Stimulated activated CD8-positive, alpha-beta memory T cell treated with anti-CD3 and anti-CD28 coated beads, Interleukin-7, amount 100 ng/mL, for 48 hours (primary cell): Measurements from ENCODE around the gene TMEM229B.
"Not testable (repeated sequence)": the region's sequence is repeated elsewhere in the genome, so short reads cannot be mapped to it uniquely, and the experiment has no call there.

Source experiments
- DNase-seq, 2 donors: peaks; one replicate each; pipeline ENCODE4 v3.0.0-alpha.2; 2020; ENCODE audit warnings: low read depth in 1 of 2; ENCODE audit errors: extremely low read depth in 1 of 2

TMEM229B gene

DNA sequence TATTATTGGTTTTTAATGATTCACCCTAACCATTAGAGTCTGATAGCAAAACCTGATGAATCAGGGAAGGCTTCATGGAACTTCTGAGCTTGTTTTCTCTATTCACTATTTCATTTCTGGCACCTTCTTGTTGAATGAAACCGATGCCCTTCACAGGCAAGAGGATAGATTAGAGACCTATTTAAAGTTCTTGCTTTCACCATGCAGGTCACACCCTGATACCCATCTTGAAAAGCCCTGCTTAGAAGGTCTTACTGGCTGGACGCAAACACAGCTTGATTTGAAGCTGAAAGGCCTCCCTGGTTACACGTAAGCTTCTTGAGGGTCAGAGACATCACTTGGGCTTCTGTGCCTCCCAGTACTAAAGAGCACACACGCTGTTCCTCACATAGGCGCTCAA lies 29.2 kb downstream of the TMEM229B start:
- DNase-seq = no peak

DNA sequence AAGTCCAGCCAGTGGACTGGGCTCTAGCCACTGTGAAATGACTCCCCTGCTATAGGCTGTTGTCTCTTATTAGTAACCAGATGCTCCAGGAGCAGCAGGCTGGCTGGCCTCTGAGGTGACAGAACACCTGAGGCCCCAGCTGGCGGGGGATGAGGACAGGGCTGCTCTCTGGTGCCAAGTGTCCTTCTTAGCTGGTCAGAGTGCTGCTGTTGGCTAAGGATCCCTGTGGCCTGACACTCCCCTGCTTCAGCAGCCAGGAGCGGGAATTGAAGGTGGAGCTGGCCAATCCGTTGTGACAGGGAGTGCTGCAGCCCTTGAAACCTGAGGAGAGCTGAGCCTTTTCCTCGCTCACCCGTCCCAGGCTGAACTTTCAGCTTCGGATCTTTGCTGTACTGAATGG lies 30.7 kb downstream of the TMEM229B start:
- DNase-seq = no peak

GRCh38 chr14:67456732-67457131 lies 31.8 kb downstream of the TMEM229B start:
- DNase-seq = no peak

GRCh38 chr14:67453575-67454300 lies 34.8 kb downstream of the TMEM229B start:
- DNase-seq = no peak

DNA sequence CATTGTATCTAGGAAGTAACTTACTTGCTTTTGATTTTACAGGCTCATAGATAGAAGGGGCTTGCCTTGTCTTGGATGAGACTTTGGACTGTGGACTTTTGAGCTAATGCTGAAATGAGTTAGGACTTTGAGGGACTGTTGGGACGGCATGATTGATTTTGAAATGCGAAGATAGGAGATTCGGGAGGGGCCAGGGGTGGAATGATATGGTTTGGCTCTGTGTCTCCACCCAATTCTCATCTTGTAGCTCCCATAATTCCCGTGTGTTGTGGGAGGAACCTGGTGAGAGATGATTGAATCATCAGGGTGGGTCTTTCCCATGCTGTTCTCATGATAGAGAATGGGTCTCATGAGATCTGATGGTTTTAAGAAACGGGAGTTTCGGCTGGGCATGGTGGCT lies 36.9 kb downstream of the TMEM229B start:
- DNase-seq = not testable (repeated sequence)

DNA sequence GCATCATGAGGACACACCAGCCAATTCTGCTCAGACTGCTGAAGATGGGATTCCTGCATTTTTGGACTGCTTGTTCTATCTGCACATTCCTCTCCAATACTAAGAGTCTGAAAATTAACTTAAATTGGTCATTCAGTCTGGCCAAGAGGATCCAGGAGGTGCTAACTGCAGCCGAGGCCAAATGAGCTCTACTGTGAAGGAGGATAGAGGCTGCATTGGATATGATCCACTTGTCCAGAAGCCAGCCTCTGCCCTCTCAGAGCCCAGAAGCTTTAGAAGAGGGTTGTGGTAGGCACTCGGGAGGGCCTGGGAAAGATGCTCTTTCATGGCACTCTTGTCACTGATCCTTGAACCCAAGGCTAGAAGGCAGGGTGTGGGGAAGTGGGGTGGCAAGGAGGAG lies 39.4 kb downstream of the TMEM229B start:
- no peak for DNase-seq

DNA sequence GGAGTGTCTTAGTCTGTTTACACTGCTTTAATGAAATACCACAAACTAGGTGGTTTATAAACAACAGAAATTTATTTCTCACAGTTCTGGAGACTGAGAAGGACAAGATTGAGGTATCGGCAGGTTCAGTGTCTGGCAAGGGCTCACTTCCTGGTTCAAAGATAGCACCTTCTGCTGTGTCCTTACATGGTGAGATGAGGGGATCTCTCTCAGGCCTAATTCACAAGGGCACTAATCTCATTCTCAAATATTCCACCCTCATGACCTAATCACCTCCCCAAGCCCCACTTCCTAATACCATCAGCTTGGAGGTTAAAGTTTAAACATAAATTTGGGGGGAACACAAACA lies 41.5 kb downstream of the TMEM229B start:
- no peak for DNase-seq

GRCh38 chr14:67446371-67447032 lies 42.0 kb downstream of the TMEM229B start:
- no peak for DNase-seq

DNA sequence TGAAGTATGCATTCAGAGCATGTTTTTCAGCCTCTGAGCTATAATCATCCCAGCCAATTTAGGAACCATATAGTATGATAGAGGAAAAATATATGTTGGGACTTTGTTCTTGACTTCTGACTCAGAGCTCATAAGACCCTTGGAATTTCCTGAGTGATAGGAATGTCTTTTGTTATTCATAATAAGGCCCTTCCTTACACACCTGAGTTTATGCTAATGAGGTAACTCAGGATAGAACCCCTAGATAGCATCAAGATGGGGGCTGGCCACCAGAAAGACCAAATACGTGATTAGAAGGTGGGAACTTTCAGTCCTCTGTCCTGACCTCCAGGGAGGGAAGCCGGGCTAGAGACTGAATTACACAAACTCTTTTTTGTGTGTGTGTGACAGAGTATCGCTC lies 44.1 kb downstream of the TMEM229B start:
- DNase-seq = no peak

DNA sequence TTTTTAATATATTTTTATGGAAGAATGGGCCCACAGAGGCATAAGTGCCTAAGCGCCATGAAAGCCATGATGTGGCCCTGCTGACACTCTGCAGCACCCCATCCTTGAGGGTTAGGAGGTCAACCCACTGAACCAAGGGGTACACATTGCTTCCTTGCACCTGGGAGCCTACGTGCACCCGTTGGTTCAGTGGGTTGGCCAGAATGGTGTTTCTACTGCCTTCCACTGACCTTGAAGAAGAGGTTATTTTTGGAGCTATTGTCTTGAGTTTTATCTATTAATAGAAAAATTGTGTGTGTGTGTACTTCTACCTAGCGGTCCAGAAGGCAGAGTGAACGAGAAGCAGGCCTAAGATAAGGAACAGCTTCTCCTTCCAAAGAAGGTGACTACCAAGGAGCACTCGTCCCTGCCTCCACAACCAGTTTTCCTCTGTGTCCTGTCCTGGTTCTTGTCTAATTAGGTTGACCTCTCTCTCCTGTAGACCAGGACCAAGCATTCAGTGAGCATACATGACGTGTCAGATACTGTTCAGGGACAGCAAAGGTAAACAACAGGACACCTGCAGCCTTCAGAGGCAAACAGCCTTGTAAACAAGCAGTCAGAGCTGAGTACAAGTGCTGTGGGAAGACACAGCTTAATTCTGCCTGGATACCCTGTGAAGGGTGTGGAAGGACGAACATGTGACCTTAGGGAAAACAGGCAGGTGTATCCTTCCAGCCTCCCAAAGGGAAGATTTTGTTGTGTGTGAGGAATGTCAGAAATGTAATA lies 46.2 kb downstream of the TMEM229B start:
- DNase-seq = no peak

DNA sequence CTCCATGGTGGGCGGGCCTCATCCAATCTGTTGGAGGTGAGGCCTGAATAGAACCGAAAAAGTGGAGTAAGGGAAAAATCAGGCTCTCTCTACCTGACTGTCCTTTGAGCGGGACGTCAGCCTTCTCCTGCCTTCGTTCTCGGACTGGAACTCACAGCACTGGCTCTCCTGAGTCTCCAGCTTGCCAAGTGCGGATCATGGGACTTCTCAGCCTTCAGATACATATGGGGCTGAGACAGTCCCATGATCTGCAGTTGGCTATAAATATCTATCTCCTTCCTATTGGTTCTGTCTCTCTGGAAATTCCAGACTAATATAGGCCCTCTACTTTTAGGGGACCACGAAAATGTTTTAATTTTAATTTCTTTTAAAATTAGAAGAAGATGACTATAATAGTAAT lies 46.8 kb downstream of the TMEM229B start:
- DNase-seq = no peak

GRCh38 chr14:67441256-67441655 lies 47.3 kb downstream of the TMEM229B start:
- no peak for DNase-seq

DNA sequence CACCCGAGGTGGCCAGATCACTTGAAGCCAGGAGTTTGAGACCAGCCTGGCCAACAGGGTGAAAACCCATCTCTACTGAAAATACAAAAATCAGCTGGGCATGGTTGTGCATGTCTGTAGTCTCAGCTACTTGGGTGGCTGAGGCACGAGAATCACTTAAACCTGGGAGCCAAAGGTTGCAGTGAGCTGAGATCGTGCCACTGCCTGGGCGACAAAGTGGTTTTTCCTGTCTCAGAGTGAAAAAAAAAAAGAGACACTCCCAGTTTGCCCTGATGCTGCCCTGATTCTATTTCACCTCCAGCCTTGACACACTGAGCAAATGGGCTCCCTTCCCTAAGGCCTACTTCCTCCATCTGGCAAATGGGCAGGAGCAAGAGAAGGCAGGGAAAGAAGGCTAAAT lies 48.0 kb downstream of the TMEM229B start:
- no peak for DNase-seq

DNA sequence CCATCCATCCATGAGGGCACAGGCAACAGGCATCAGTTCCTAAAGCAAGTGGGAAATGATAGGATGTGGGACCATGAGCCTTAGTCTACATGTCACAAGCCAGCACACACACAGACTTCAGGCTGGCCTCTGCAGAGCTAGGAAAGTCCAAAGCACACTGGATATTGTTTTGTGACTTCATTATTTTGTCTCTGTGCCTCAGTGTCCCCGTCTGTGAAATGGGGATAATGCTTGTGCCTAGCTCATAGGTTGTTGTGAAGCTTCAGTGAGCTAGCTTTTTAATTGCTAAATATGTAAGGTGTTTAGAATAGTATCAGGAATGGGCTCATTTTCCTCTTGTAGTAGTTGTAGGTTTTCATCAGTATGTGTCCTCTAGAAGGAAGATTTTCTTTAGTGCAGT lies 49.6 kb downstream of the TMEM229B start:
- no peak for DNase-seq

DNA sequence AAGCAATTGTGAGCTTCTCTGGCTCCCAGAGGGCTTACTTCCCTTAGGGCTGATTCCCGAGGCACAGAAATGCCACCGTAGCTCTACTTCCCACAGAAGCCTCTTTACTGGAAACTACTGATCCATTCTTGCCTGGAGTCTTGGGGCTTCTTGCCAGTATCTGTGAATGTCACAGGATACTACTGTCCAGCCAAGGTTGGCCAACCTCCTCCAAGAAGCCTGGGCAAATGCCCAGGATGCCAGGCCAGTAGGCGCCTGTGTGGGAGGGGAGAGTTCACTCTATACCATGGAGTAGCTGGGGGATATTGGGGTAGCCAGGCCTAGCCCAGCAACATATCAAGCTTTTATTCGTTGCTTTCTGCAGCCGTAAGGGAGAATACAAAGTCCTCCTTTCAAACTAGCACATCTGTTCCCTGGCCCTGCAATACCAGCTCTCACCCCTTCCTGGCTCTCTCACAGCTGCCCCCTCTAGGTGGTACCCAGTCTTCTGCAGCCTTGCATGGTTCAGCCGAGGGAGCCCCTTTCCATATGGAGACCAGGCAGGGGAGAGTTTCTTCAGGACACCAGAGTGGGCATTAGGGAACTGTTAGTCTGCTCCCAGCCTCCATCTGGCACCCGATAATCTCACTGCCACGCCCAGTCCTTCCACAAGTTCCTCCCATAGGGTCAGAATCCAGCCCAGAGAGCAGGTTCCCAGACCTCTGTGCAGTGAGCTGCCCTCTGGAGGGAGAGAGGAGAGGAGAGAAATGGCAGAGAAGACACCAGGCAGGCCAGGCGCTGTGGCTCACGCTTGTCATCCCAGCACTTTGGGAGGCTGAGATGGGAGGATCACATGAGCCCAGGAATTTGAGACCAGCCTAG lies 52.3 kb downstream of the TMEM229B start:
- no peak for DNase-seq

- no peak for DNase-seq
These were observed 52.9 kb downstream of the TMEM229B start for GRCh38 chr14:67435603-67436002.

DNA sequence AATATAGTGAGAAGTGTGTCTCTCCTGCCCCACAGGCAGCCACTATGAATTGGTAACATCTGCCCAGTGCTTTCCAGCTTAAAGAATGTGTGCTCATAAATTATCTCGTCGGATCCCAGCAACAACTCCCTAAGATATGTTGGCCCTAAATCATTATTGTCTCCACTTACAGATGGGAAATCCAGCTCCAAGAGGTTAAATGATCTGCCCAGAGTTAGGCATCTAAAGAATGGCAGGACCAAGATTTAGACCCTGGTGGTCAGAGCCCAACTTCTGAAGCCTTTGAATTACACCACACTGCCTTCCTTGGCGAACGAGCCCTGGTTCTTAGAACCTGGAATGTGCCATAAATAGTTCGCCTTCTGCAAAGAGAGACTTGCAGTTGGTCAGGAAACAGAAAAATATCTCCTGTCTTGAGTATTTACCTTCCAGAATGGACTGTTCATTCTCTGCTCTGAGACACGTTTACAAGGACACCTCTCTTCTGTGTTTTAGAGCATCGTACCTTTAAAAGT lies 56.4 kb downstream of the TMEM229B start:
- no peak for DNase-seq

GRCh38 chr14:67429510-67430205 lies 58.9 kb downstream of the TMEM229B start:
- DNase-seq = no peak

GRCh38 chr14:67428501-67429031 lies 60.0 kb downstream of the TMEM229B start:
- no peak for DNase-seq

- peak; percentile 30 to 47 for DNase-seq
These were observed 61.4 kb downstream of the TMEM229B start for GRCh38 chr14:67426983-67427606.
